H1 (cell line): ENCODE results near the gene GFAP. TPM values are rescaled to one million over a fixed set of nuclear protein-coding genes. Genes with fewer than 3 reads are reported as not detected.

Experiments
- CTCF ChIA-PET: fragments of 300-600 bp; sonication (Branson Sonifier 250); formaldehyde crosslinking; loops from one replicate; lab custom pipeline; 2021; ENCODE audit not compliant: partially characterized antibody; lab: Charles Lee
- POLR2A ChIA-PET: fragments of 300-600 bp; sonication (Branson Sonifier 250); formaldehyde crosslinking; loops from one replicate; lab custom pipeline; 2021; ENCODE audit warnings: inconsistent platforms; ENCODE audit not compliant: partially characterized antibody; lab: Charles Lee
- DNase-seq, 2 experiments: peaks; one replicate each; pipeline versions ENCODE4 v3.0.0 to v3.0.0-alpha.2; 2010 to 2022; ENCODE audit warnings: low spot score in 2 of 2, low read depth in 1 of 2, mixed read lengths in 1 of 2
- FAIRE-seq: peaks from 2 replicates; lab custom pipeline; 2011; peaks lifted over from hg19 to GRCh38; lab: Jason Lieb, UNC
- H2AFZ ChIP-seq: 2 replicates; pipeline ENCODE4 v1.8.1; 2012; ENCODE audit warnings: low read length, inconsistent platforms
- H2AK5ac ChIP-seq: 2 replicates; pipeline ENCODE4 v1.6.1; 2013; ENCODE audit warnings: low read depth, low read length
- H2BK120ac ChIP-seq: replicated peaks from 2 replicates; pipeline ENCODE3; 2013; ENCODE audit warnings: low read depth, low read length, inconsistent platforms
- H2BK12ac ChIP-seq: 2 replicates; pipeline ENCODE4 v1.6.1; 2013; ENCODE audit warnings: low read depth, low read length
- H2BK15ac ChIP-seq: 2 replicates; pipeline ENCODE4 v1.6.1; 2013; ENCODE audit warnings: low read length
- H2BK20ac ChIP-seq: 2 replicates; pipeline ENCODE4 v1.6.1; 2013; ENCODE audit warnings: low read length
- H2BK5ac ChIP-seq: 2 replicates; pipeline ENCODE4 v1.6.1; 2013; ENCODE audit warnings: low read depth, low read length
- H3K14ac ChIP-seq: 2 replicates; pipeline ENCODE4 v1.6.1; 2013; ENCODE audit warnings: inconsistent platforms; ENCODE audit not compliant: insufficient read length
- H3K18ac ChIP-seq: 2 replicates; pipeline ENCODE4 v1.6.1; 2013; ENCODE audit warnings: low read length; ENCODE audit errors: extremely low read depth
- H3K23ac ChIP-seq: 2 replicates; pipeline ENCODE4 v1.6.1; 2013; ENCODE audit warnings: inconsistent platforms; ENCODE audit not compliant: insufficient read length
- H3K23me2 ChIP-seq: 2 replicates; pipeline ENCODE4 v1.6.1; 2013; ENCODE audit warnings: low read depth, low read length
- H3K27ac ChIP-seq: 2 replicates; pipeline ENCODE4 v1.6.1; 2011; ENCODE audit warnings: low read depth, low read length, inconsistent platforms
- H3K27me3 ChIP-seq, 4 experiments: replicated peaks in 1 of 4; 1 replicate in 1 of 4; 2 replicates in 3 of 4; pipeline versions ENCODE4 v1.6.1 to v1.8.1; 2011 to 2013; ENCODE audit warnings: low read length in 3 of 4, mild to moderate bottlenecking in 3 of 4, inconsistent platforms in 2 of 4, mixed read lengths in 2 of 4, moderate library complexity in 1 of 4; ENCODE audit not compliant: control insufficient read depth in 3 of 4, insufficient read depth in 3 of 4; ENCODE audit errors: extremely low read depth in 1 of 4
- H3K36me3 ChIP-seq, 4 experiments: 2 replicates each; pipeline versions ENCODE4 v1.6.1 to v1.8.1; 2011 to 2013; ENCODE audit warnings: mild to moderate bottlenecking in 4 of 4, low read length in 3 of 4, moderate library complexity in 2 of 4, control low read depth in 1 of 4, inconsistent platforms in 1 of 4; ENCODE audit not compliant: insufficient read depth in 4 of 4, control insufficient read depth in 2 of 4
- H3K4ac ChIP-seq: replicated peaks from 2 replicates; pipeline ENCODE3; 2013; ENCODE audit warnings: low read length, low read depth, mixed read lengths, inconsistent platforms; ENCODE audit not compliant: insufficient read length
- H3K4me1 ChIP-seq, 4 experiments: replicated peaks in 1 of 4; 1 replicate in 1 of 4; 2 replicates in 3 of 4; pipeline versions ENCODE4 v1.6.1 to v1.8.1; 2011 to 2013; ENCODE audit warnings: low read length in 3 of 4, inconsistent platforms in 2 of 4, mixed read lengths in 1 of 4; ENCODE audit not compliant: insufficient read depth in 4 of 4, control insufficient read depth in 3 of 4
- H3K4me2 ChIP-seq, 2 experiments: 2 replicates each; pipeline versions ENCODE4 v1.6.1 to v1.8.1; 2011 to 2013; ENCODE audit warnings: low read depth in 2 of 2, low read length in 2 of 2, control low read depth in 1 of 2, inconsistent platforms in 1 of 2, mild to moderate bottlenecking in 1 of 2; ENCODE audit not compliant: insufficient read depth in 1 of 2
- H3K4me3 ChIP-seq, 4 experiments: fragments of 200-600, 300-600 bp in 1 of 4; sonication (generic), shearing (Covaris generic), sonication (Bioruptor Twin) in 1 of 4; 2 replicates each; pipeline versions ENCODE4 v1.5.1 to v1.8.1; 2011 to 2016; ENCODE audit warnings: low read length in 4 of 4, low read depth in 3 of 4, control low read depth in 2 of 4, inconsistent platforms in 2 of 4, mild to moderate bottlenecking in 2 of 4, mixed read lengths in 1 of 4, moderate library complexity in 1 of 4; ENCODE audit not compliant: insufficient read depth in 2 of 4; ENCODE audit errors: extremely low read depth in 1 of 4
- H3K56ac ChIP-seq: replicated peaks from 2 replicates; pipeline ENCODE3; 2013; ENCODE audit warnings: low read depth, mild to moderate bottlenecking, mixed read lengths, low read length, inconsistent platforms; ENCODE audit not compliant: insufficient read length
- H3K79me1 ChIP-seq: 2 replicates; pipeline ENCODE4 v1.6.1; 2013; ENCODE audit warnings: low read depth, low read length, control low read depth
- H3K79me2 ChIP-seq, 2 experiments: 2 replicates each; pipeline versions ENCODE4 v1.6.1 to v1.8.1; 2012 to 2013; ENCODE audit warnings: low read length in 2 of 2, mild to moderate bottlenecking in 2 of 2, inconsistent platforms in 1 of 2; ENCODE audit not compliant: insufficient read depth in 2 of 2, control insufficient read depth in 1 of 2
- H3K9ac ChIP-seq, 4 experiments: replicated peaks in 1 of 4; 1 replicate in 1 of 4; 2 replicates in 3 of 4; pipeline versions ENCODE4 v1.6.1 to v1.8.1; 2011 to 2013; ENCODE audit warnings: low read depth in 3 of 4, low read length in 3 of 4, control low read depth in 2 of 4, mild to moderate bottlenecking in 2 of 4, moderate library complexity in 2 of 4, inconsistent platforms in 1 of 4; ENCODE audit errors: extremely low read depth in 1 of 4
- H3K9me3 ChIP-seq, 2 experiments: 2 replicates each; pipeline versions ENCODE4 v1.6.1 to v1.8.1; 2012 to 2013; ENCODE audit warnings: mild to moderate bottlenecking in 2 of 2, moderate library complexity in 2 of 2, control low read depth in 1 of 2, inconsistent platforms in 1 of 2, low read depth in 1 of 2, low read length in 1 of 2, mixed read lengths in 1 of 2; ENCODE audit not compliant: insufficient read depth in 2 of 2
- H4K20me1 ChIP-seq, 2 experiments: replicated peaks in 1 of 2; 2 replicates each; pipeline versions ENCODE3 to v1.8.1; 2011 to 2013; ENCODE audit warnings: inconsistent platforms in 2 of 2, low read length in 2 of 2, mild to moderate bottlenecking in 1 of 2; ENCODE audit not compliant: insufficient read depth in 2 of 2, control insufficient read depth in 1 of 2
- H4K5ac ChIP-seq: 2 replicates; pipeline ENCODE4 v1.6.1; 2013; ENCODE audit warnings: low read length, low read depth, mixed read lengths, inconsistent platforms; ENCODE audit not compliant: insufficient read length
- H4K8ac ChIP-seq: 2 replicates; pipeline ENCODE4 v1.8.0; 2013; ENCODE audit warnings: mild to moderate bottlenecking, moderate library complexity, low read length, inconsistent platforms; ENCODE audit not compliant: insufficient read depth; ENCODE audit errors: extremely low read depth
- H4K91ac ChIP-seq: replicated peaks from 2 replicates; pipeline ENCODE3; 2013; ENCODE audit warnings: low read length, mixed read lengths, inconsistent platforms; ENCODE audit not compliant: insufficient read length
- ASH2L ChIP-seq: fragments of 200-600, 300-600 bp; sonication (generic); IDR thresholded peaks from one replicate; pipeline ENCODE4 v1.7.1; 2017; ENCODE audit warnings: low read length
- TEAD4 ChIP-seq: IDR thresholded peaks from 2 replicates; pipeline ENCODE4 v1.6.1; 2012; ENCODE audit warnings: low read depth, low read length, inconsistent platforms, mixed read lengths
- WGBS, 2 experiments: shearing (Covaris generic) in 1 of 2; methylation state at CpG; one replicate each; pipeline versions ENCODE4 v1.1.6 to v1.1.7; 2013 to 2015; ENCODE audit warnings: low lambda C conversion rate in 2 of 2, mixed read lengths in 2 of 2, inconsistent platforms in 1 of 2, low coverage in 1 of 2, missing lambda C conversion rate in 1 of 2; ENCODE audit not compliant: insufficient replicate concordance in 2 of 2, insufficient coverage in 1 of 2, insufficient read length in 1 of 2; ENCODE audit errors: extremely low coverage in 1 of 2, missing lambda C conversion rate in 1 of 2; 5-methylcytosine and 5-hydroxymethylcytosine counted together
- polyA plus RNA-seq, 7 experiments: library from polyadenylated mRNA; depleted of rRNA in 3 of 7; stranded (reverse) in 5 of 7; unstranded in 2 of 7; fragments of >200 nt in 5 of 7; fragments of 200-250 nt in 2 of 7; gene quantifications; 1 replicate in 5 of 7; 2 replicates in 1 of 7; 4 replicates in 1 of 7; pipeline versions ENCODE4 v1.2.1 to v1.2.3, GENCODE V29; 2011 to 2013; ENCODE audit warnings: missing spikeins in 2 of 7, mixed read lengths in 2 of 7
- total RNA-seq: library from RNA; stranded (reverse); fragmentation: NEBNext Ultra II Directional; extraction: Animal tissue kit (Norgen Biotek cat#: 25700); gene quantifications from 2 replicates; pipeline ENCODE4 v1.2.1, GENCODE V29; 2021

GFAP gene
- total and polyA plus RNA-seq, 2 of the 8 experiments (the other 6 are each of a cell fraction or from before 2014, with no cell fraction given): 1.3 to 1.5 TPM

- H2AK5ac ChIP-seq: no peak overlapping the region
- no peak overlapping the region for H2BK20ac ChIP-seq
- FAIRE-seq (no peak), DNase-seq (no peak)
- ChIA-PET POLR2A (interaction anchor here (0.8 to 1.7 kb wide), 4 partner anchors 14 to 65 kb away, joined by 4 to 6 read pairs (median 4); no protein-coding TSS in a partner anchor), CTCF (interaction anchor here (1.3 to 14.5 kb wide), 9 partner anchors 13 to 143 kb away, joined by 3 to 182 read pairs (median 5); partner anchors contain the start of genes C1QL1 and GFAP)
- H3K14ac ChIP-seq: no peak overlapping the region
- no peaks in the 10 kb centered on the region for H3K36me3 ChIP-seq
- no peak overlapping the region for H2BK12ac ChIP-seq
- no peak overlapping the region for H3K27ac ChIP-seq
- 90% methylated on average over 8 of the region's 8 CpGs; no CpG with 5 or more reads in 1 of the 2 experiments for WGBS, 2 experiments
- peaks cover 0 to 14% (median 2%) of the 10 kb centered on the region in 4 experiments; a peak in 4 of 7 replicates for H3K4me1 ChIP-seq
- H3K23ac ChIP-seq: no peak overlapping the region
- no peak overlapping the region for H2BK120ac ChIP-seq
- H3K27me3 ChIP-seq: peaks cover 0 to 23% (median 18%) of the 10 kb centered on the region in 4 experiments; a peak in 5 of 7 replicates
- no peak overlapping the region for H3K9ac ChIP-seq
- H3K18ac ChIP-seq: no peak overlapping the region
- no peak overlapping the region for H2AFZ ChIP-seq
- no peak overlapping the region for H2BK5ac ChIP-seq
- no peaks in the 10 kb centered on the region for H4K20me1 ChIP-seq
- no peaks in the 10 kb centered on the region for H3K79me1 ChIP-seq
- no peaks in the 10 kb centered on the region for H3K79me2 ChIP-seq
- H3K56ac ChIP-seq: no peak overlapping the region
- no peak overlapping the region for H4K8ac ChIP-seq
- H3K4me2 ChIP-seq: no peak overlapping the region
- no peaks in the 10 kb centered on the region for H3K9me3 ChIP-seq
- no peak overlapping the region for H3K4ac ChIP-seq
- H4K91ac ChIP-seq: no peak overlapping the region
- H3K4me3 ChIP-seq: no peak overlapping the region
- H4K5ac ChIP-seq: no peak overlapping the region
- peaks cover 2% of the 10 kb centered on the region; the same call in 1 of the 2 replicates for H3K23me2 ChIP-seq
- H2BK15ac ChIP-seq: no peak overlapping the region
- TF ChIP-seq ASH2L: no peak
- no peak for TF ChIP-seq TEAD4
Measured at GRCh38 chr17:44955674-44956425, 40.5 kb upstream of the GFAP start.
